Measurements from ENCODE around the gene CCDC85A. TPM values are rescaled to one million over a fixed set of nuclear protein-coding genes. Genes with fewer than 3 reads are reported as not detected.
A peak's percentile ranks its signal among the peaks of the same experiment; 100 is the strongest.

CCDC85A gene
- total and polyA plus RNA-seq, 11 donors = 1.6 to 14.2 (median 4.0) TPM

DNA sequence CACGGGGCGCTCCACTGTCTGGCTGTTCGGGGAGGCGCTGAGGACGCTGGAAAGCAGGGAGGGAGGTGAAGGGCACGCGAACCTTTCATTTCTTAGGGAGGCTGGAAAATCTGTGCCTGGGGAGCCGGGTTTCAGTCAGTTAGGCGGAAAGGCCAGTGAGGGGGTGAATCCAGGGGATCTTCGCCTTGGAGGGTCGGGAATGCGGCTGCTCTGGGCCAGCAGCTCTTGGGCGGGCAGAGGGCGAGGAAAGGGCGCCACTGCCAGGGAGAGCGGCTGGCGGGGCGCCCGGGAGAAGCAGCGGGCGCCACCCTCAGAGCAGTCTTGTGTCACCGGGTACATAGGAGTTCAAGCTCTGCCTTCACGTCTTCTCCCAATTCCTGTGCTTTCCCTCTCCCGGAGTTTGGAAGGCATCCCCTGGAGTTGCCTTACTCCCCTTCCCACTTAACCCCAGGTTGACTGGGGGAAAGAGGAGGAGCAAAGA lies 1.4 kb downstream of the CCDC85A start:
- Histone ChIP-seq H3K27me3 (peaks cover 0 to 33% (median 3%) of the 10 kb centered on the region in 9 donors), H3K4me3 (peak overlapping the region; percentile 61 to 86 (median 74)), H3K27ac (peak overlapping the region; percentile 69 to 94 (median 85)), H3K36me3 (no peaks in the 10 kb centered on the region), H3K9me3 (no peaks in the 10 kb centered on the region), H3K4me1 (peaks cover 0 to 53% (median 7%) of the 10 kb centered on the region in 12 donors)
- TF ChIP-seq CTCF (IDR thresholded peaks at IDR 0.05) (no peak), POLR2A (IDR thresholded peaks at IDR 0.05) (no peak)
- ATAC-seq (peak; percentile 66 to 75 (median 70)), DNase-seq (peak; percentile 35 to 66 (median 50))
- 0 to 1% (median 1%) methylated on average over 18 to 24 of the region's 24 CpGs for WGBS, 4 donors
- intact Hi-C loops (cut with DNase I) = loop anchor here in 4 of 10 donors (2.0 to 10.0 kb wide), 6 partner anchors 130 to 1320 kb away; no protein-coding TSS in a partner anchor

DNA sequence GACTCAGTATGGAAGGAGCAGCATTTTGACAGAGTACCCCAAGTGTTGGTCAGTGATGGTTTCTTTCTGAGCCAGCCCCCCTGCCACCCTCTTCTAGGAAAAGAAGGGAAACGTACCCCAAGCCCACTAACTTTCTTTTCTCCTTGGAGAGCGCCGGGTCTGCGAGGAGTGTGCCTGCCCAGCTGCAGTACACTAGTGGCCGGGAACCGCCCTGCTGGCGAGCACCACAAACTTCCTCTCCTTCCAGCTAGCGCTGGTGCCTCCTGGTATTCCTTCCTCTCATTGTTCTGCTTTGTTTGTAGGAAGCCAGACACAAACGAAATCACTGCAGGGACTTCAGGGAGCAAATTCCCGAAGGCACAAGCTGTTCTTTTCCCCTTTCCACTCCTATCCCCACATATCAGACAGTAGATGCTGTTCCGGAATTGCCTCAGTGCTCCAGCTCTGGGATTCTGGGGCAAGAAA lies 1.8 kb downstream of the CCDC85A start:
- Histone ChIP-seq H3K9me3 (no peaks in the 10 kb centered on the region), H3K4me3 (peak overlapping the region; percentile 61 to 86 (median 74)), H3K36me3 (no peaks in the 10 kb centered on the region), H3K27me3 (peaks cover 0 to 33% (median 1%) of the 10 kb centered on the region in 9 donors), H3K4me1 (peaks cover 0 to 55% (median 7%) of the 10 kb centered on the region in 12 donors), H3K27ac (peak overlapping the region; percentile 69 to 94 (median 85))
- ATAC-seq (peak; percentile 66 to 79 (median 72)), DNase-seq (peak; percentile 39 to 76 (median 57))
- intact Hi-C loops (cut with DNase I) = loop anchor here in 5 of 10 donors (2.0 to 10.0 kb wide), 7 partner anchors 129 to 1319 kb away; no protein-coding TSS in a partner anchor
- 5 to 12% (median 9%) methylated on average over 11 of the region's 11 CpGs for WGBS, 4 donors
- TF ChIP-seq CTCF (IDR thresholded peaks at IDR 0.05) (peak in 7 of 12 donors; percentile 7 to 42 (median 21)), POLR2A (IDR thresholded peaks at IDR 0.05) (peak in 1 of 2 donors; percentile 42)

- Histone ChIP-seq H3K4me1 (peaks cover 0 to 22% (median 3%) of the 10 kb centered on the region in 12 donors), H3K27me3 (peaks cover 0 to 8% (median 0%) of the 10 kb centered on the region in 9 donors), H3K4me3 (no peak overlapping the region), H3K36me3 (peaks cover 0 to 8% (median 0%) of the 10 kb centered on the region in 9 donors), H3K27ac (no peak overlapping the region), H3K9me3 (no peaks in the 10 kb centered on the region)
- intact Hi-C loops (cut with DNase I) = loop anchor here in 2 of 10 donors (5.0 to 10.0 kb wide), 3 partner anchors 116 to 333 kb away; no protein-coding TSS in a partner anchor
- peak in 3 of 4 donors; percentile 75 to 83 (median 78) for ATAC-seq
- DNase-seq = peak in 3 of 5 donors; percentile 16 to 28 (median 22)
- TF ChIP-seq CTCF (IDR thresholded peaks at IDR 0.05) = peak; percentile 30 to 68 (median 56)
- TF ChIP-seq POLR2A (IDR thresholded peaks at IDR 0.05) = no peak
These were observed 7.8 kb downstream of the CCDC85A start for GRCh38 chr2:56191617-56192016.

GRCh38 chr2:56192664-56193305 lies 9.0 kb downstream of the CCDC85A start:
- WGBS, 4 donors = 86 to 98% (median 96%) methylated on average over 10 to 29 of the region's 29 CpGs
- intact Hi-C loops (cut with DNase I) = loop anchor here in 2 of 10 donors (5.0 to 10.0 kb wide), 3 partner anchors 115 to 332 kb away; no protein-coding TSS in a partner anchor

More at GRCh38 chr2:56192664-56193305, 9.0 kb downstream of the CCDC85A start:
- DNase-seq = no peak
- peaks cover 0 to 8% (median 0%) of the 10 kb centered on the region in 9 donors for H3K36me3 ChIP-seq
- no peaks in the 10 kb centered on the region for H3K9me3 ChIP-seq
- no peak for TF ChIP-seq CTCF (IDR thresholded peaks at IDR 0.05)
- no peak for TF ChIP-seq POLR2A (IDR thresholded peaks at IDR 0.05)
- peak in 1 of 4 donors; percentile 18 for ATAC-seq
- H3K4me3 ChIP-seq = no peak overlapping the region
- peaks cover 0 to 10% (median 1%) of the 10 kb centered on the region in 12 donors for H3K4me1 ChIP-seq
- H3K27me3 ChIP-seq = no peaks in the 10 kb centered on the region
- no peak overlapping the region for H3K27ac ChIP-seq
